Stimulated activated effector memory CD8-positive, alpha-beta T cell treated with anti-CD3 and anti-CD28 coated beads, Interleukin-12 subunit alpha, Interleukin-12 subunit beta, amount 100 ng/mL, for 72 hours (primary cell): ENCODE results near the gene ZBTB9.

Source experiments
- ATAC-seq: fragments of 150-1000 bp; cut with Tn5 transposase; 2 replicates; pipeline ENCODE4 v1.10.0; 2021
- DNase-seq, 2 donors: peaks; one replicate each; pipeline ENCODE4 v3.0.0; 2021 to 2022; ENCODE audit warnings: low spot score in 2 of 2
- H3K27ac Mint-ChIP-seq: one replicate; pipeline ENCODE4 v1.8.0; 2022; ENCODE audit warnings: mild to moderate bottlenecking, mixed read lengths
- H3K36me3 Mint-ChIP-seq: one replicate; pipeline ENCODE4 v1.8.0; 2022; ENCODE audit warnings: mild to moderate bottlenecking, mixed read lengths
- H3K4me1 Mint-ChIP-seq: one replicate; pipeline ENCODE4 v1.8.0; 2022; ENCODE audit warnings: mixed read lengths
- H3K4me3 Mint-ChIP-seq: one replicate; pipeline ENCODE4 v1.8.0; 2022; ENCODE audit warnings: mild to moderate bottlenecking, mixed read lengths
- H3K9me3 Mint-ChIP-seq: one replicate; pipeline ENCODE4 v1.8.0; 2022; ENCODE audit warnings: mixed read lengths

Gene ZBTB9

DNA sequence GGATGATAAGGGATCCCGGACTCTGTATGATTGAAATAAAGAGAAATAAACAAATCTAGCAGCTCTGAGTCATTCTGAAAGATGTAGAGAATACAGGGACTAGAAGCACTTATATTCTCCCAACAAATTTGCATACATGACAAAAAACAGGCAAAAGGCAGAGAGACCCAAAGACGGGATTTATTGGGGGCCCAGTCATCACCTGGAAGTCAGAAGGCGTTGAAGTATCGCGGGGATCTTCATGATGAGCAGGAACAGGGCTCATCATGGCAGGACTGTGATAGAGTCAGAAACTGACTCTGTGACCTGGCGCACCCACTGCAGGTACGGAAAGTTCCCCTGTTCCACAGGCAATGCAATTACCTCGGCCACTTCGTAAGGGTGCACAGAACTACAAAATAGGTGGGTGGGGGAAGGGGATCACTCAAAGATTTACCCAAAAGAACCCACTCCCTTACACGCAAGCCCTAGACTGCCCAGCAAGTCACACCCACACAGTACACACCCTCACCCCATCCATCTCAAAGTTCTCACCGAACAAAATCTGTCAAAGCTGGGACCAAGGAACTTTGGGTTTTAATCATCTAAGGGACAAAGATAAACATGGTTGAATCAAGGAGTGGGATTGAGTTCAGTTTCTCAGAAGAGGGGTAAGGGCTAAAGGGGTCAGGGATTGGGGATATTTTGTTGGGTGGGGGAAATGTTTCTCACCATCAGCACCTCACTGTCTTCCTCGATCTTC is 37.8 kb upstream of the ZBTB9 start:
- Mint-ChIP-seq H3K36me3 (peaks cover 73% of the 10 kb centered on the region), H3K27ac (peak overlapping the region; percentile 99), H3K9me3 (no peaks in the 10 kb centered on the region), H3K4me3 (peak overlapping the region; percentile 89), H3K4me1 (peaks cover 78% of the 10 kb centered on the region)
- ATAC-seq (peak; percentile 3), DNase-seq (peak in 1 of 2 donors; percentile 69)

- peak overlapping the region; percentile 89 for H3K4me3 Mint-ChIP-seq
- peaks cover 69% of the 10 kb centered on the region for H3K36me3 Mint-ChIP-seq
- H3K9me3 Mint-ChIP-seq, result no peaks in the 10 kb centered on the region
- peaks cover 80% of the 10 kb centered on the region for H3K4me1 Mint-ChIP-seq
- peak overlapping the region; percentile 99 for H3K27ac Mint-ChIP-seq
- DNase-seq (no peak), ATAC-seq (no peak)
Observed at GRCh38 chr6:33417128-33417902, 37.1 kb upstream of the ZBTB9 start.

DNA sequence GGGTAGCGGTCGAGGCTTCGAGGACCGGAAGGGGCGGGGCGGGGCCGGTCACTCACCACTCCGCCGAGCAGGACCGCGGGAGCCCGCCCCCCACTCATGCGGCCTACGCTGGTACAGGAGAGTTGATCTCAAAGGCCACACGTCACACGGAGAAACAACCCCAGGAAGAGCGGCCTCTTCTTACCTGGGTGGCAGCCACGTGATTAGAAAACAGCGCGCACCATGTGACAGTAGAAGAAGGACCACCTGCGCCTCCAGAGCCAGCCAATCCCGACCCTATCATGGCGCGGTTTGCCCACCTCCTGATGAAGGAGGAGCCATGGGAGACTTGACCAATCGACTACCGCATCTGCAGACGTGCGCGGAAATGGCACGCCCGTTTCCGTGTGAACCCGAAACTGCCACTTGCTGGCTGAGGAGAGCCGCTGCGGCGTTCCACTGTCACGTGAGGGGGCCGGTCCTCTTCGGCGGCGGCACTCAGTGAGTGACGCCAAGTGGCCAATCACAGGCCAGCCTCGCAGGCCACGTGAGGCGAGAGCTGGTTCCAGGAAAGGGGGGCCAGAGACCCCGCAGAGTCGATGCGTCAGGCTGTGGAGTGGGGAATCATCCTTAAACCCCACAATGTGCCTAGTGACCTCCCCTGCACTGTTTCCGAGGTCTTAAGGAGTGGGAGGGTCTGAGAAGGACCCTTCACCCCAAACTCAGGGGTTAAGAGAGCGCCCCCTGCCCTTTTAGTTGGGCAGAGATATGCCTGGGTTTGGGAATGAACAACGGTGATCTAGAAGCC is 36.3 kb upstream of the ZBTB9 start, which contains the start of gene CUTA:
CUTA (minus strand) TSS at position 205 of the 787 bp plus-strand sequence; CDS start at position 98, 107 bp downstream.
- peak within 1 kb of the TSS; percentile 99 for H3K27ac Mint-ChIP-seq
- peaks cover 65% of the 10 kb centered on the region for H3K36me3 Mint-ChIP-seq
- no peaks in the 10 kb centered on the region for H3K9me3 Mint-ChIP-seq
- ATAC-seq (peak; percentile 88), DNase-seq (peak; percentile 91 to 99)
- peaks cover 80% of the 10 kb centered on the region for H3K4me1 Mint-ChIP-seq
- H3K4me3 Mint-ChIP-seq, result peak within 1 kb of the TSS; percentile 89

DNA sequence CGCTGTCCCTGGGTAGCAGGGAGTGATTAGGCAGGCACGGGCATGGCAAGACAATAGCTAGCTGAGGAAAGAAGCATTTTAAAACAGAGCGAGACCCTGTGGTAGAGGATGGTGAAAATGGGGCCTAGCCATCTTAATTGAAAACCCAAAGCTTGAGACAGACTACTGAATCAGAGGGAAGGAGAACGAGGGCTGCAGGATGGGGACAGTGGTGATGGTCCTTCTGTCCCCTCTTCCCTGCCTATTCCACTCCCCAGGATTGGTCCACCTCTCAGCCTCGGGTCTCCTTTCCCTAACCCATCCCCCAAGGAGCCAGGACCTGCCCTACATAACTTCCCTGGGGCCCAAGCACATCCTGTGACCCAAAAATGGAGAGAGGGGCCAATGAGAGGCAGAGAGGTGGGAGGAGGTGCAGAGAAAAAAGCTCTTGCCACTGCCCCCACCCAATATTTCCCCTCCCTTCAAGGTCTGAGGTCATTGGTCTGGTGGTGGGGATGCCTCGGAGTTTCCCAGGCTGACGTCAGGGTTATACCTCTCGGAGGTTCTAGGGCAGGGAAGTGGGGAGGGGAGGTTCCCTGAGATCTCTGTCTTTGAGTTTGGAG is 35.6 kb upstream of the ZBTB9 start:
- peak; percentile 22 for ATAC-seq
- H3K4me1 Mint-ChIP-seq, result peaks cover 80% of the 10 kb centered on the region

DNA sequence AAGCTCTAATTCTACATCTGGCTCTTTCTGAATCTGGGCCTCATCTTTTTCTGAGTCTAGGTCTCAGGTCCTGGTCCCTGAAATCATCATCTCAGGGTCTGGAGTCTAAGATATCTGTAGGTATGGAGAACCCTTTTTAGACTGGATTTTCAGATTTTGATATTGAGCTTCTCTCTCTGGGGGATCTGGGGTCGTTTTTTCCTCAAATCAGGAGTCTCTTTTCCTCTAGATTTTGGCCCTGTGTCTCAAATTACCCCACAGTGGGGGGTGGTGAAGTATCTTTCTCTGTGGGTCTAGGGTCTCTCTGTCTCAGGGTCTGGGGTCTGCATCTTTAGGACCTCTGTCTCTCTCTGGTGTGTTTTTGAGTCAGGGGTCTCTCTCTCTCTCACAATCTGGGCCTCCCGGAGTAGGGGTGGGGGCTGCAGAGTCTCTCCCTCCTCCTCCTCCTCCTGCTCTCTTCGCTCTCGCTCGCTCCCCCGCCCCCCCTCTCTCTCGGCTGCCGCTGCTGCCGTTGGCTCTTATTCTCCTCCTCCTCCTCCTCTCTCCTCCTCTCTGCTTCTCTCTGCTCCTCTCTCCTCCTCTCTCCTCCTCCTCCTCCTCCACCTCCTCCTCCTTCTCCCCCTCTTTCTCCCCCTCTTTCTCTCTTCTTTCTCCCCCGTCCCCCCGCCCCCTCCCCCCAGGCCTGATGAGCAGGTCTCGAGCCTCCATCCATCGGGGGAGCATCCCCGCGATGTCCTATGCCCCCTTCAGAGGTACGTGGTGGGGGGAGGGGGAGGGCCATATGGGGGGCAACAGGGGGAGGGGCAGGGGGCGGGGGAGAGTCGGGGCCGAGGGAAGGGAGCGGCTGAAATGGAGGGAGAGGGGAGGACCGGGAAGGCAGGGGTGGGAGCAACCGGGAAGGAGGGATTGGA is 34.5 kb upstream of the ZBTB9 start, which contains the start of gene SYNGAP1:
SYNGAP1 (plus strand) TSS at position 486 of the 911 bp plus-strand sequence; CDS start at position 686, 200 bp downstream.
- DNase-seq, result no peak
- H3K4me3 Mint-ChIP-seq, result peak within 1 kb of the TSS; percentile 89
- no peaks in the 10 kb centered on the region for H3K9me3 Mint-ChIP-seq
- no peak for ATAC-seq
- H3K27ac Mint-ChIP-seq, result peak within 1 kb of the TSS; percentile 99
- H3K4me1 Mint-ChIP-seq, result peaks cover 80% of the 10 kb centered on the region
- H3K36me3 Mint-ChIP-seq, result peaks cover 62% of the 10 kb centered on the region

More for the DNA sequence above, 35.6 kb upstream of the ZBTB9 start:
- Mint-ChIP-seq H3K9me3 (no peaks in the 10 kb centered on the region), H3K36me3 (peaks cover 65% of the 10 kb centered on the region), H3K4me3 (peak overlapping the region; percentile 89), H3K27ac (peak overlapping the region; percentile 99)
- DNase-seq, result peak in 1 of 2 donors; percentile 70

DNA sequence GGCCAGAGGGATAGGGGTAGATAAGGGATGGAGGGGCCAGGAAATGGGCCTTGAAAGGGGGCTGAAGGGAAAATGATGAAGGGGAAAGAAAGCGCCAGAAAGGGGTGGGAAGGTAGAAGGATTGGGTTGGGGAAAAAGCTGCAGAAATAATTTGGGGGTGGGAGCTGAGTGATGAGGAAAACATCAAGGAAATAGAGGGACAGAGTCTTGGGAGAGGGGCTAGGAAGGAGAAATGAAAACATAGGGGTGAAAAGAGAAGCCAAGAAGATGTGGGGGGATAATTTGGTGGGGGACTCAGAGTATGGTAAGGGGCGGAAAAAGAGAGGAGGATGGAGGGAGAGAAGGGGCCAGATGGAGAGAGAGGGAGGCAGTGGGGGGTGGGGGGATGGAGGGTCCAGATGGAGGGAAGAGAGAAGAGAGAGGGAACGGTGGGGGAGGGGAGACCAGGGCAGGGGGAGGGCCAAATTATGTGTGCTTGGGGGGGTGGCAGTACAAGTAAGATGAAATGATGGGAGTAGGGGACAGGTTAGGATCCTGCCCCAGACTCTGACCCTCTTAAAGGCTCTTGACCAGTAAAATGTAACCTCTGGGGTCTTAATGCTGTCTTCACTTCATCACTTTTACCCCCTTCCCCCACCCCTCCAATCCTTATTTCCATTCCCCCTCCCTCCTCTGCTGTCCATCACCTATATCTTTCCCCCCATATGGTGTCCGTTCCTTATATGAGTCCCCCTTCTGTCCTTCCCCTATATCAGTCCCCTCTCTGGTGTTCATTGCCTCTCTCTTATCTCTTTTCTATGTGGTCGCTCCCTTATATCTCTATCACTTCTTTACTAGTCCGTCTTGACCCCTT is 33.7 kb upstream of the ZBTB9 start:
- peaks cover 79% of the 10 kb centered on the region for H3K4me1 Mint-ChIP-seq
- DNase-seq (no peak), ATAC-seq (no peak)
- H3K36me3 Mint-ChIP-seq, result peaks cover 53% of the 10 kb centered on the region
- H3K4me3 Mint-ChIP-seq, result peak overlapping the region; percentile 89
- H3K9me3 Mint-ChIP-seq, result no peaks in the 10 kb centered on the region
- peak overlapping the region; percentile 99 for H3K27ac Mint-ChIP-seq

- peak overlapping the region; percentile 99 for H3K27ac Mint-ChIP-seq
- peak overlapping the region; percentile 89 for H3K4me3 Mint-ChIP-seq
- no peaks in the 10 kb centered on the region for H3K9me3 Mint-ChIP-seq
- peaks cover 76% of the 10 kb centered on the region for H3K4me1 Mint-ChIP-seq
- H3K36me3 Mint-ChIP-seq, result peaks cover 51% of the 10 kb centered on the region
- ATAC-seq, result no peak
- no peak for DNase-seq
Observed at GRCh38 chr6:33421344-33421643, 33.1 kb upstream of the ZBTB9 start.

GRCh38 chr6:33423777-33424176 is 30.6 kb upstream of the ZBTB9 start:
- ATAC-seq, result no peak
- H3K4me1 Mint-ChIP-seq, result peaks cover 83% of the 10 kb centered on the region
- no peaks in the 10 kb centered on the region for H3K9me3 Mint-ChIP-seq
- H3K27ac Mint-ChIP-seq, result peak overlapping the region; percentile 84
- no peak for DNase-seq
- peak overlapping the region; percentile 88 for H3K4me3 Mint-ChIP-seq
- H3K36me3 Mint-ChIP-seq, result peaks cover 44% of the 10 kb centered on the region

- Mint-ChIP-seq H3K36me3 (peaks cover 40% of the 10 kb centered on the region), H3K9me3 (no peaks in the 10 kb centered on the region), H3K27ac (peak overlapping the region; percentile 84), H3K4me1 (peaks cover 85% of the 10 kb centered on the region), H3K4me3 (peak overlapping the region; percentile 88)
- DNase-seq (no peak), ATAC-seq (no peak)
Observed at GRCh38 chr6:33424855-33425667, 29.3 kb upstream of the ZBTB9 start.

DNA sequence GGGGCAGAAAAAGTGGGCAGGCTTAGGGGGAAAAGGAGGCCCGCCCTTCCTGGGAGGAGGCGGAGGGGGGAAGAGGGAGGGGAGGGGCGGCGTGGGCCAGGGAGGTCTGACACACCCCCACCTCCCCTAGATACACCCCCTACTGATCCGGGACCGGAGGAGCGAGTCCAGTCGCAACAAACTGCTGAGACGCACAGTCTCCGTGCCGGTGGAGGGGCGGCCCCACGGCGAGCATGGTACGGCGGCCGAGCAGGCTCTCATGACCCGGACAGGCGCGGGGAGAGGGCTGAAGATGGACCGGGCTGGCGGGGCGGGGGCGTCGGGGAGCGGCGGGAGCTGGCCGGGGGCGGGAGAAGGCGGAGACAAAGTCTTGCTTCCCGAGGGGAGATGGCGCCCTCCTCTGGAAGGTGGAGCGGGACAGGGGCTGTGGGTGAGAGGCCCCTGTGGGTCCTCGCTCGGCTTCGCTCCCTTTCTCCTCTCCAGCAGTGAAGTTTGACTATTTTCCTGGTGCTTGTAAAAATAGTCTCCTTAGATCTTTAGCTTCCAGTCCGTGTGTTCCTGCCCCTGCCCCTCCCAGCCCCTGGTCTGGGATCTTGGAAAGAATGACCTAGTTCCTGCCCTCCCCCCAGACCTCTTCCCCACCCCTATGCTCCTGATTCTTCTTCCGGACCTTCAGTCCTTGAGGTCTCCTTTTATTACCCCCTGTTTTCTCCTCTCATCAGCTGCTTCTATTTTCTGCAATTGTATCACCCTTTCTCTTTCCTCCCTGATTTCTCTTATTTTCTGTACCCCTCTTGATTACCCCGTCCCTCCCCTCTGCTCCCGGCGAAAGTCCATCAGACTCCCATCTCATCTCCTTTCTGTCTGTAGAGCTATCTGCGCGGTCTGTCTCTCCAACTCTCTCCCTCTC is 28.5 kb upstream of the ZBTB9 start:
- ATAC-seq (peak; percentile 75), DNase-seq (peak; percentile 65 to 91)
- Mint-ChIP-seq H3K4me1 (peaks cover 92% of the 10 kb centered on the region), H3K9me3 (no peaks in the 10 kb centered on the region), H3K4me3 (peak overlapping the region; percentile 88), H3K36me3 (peaks cover 40% of the 10 kb centered on the region), H3K27ac (peak overlapping the region; percentile 84)

- DNase-seq (no peak), ATAC-seq (peak; percentile 43)
- H3K27ac Mint-ChIP-seq, result peak overlapping the region; percentile 84
- H3K9me3 Mint-ChIP-seq, result no peaks in the 10 kb centered on the region
- peak overlapping the region; percentile 88 for H3K4me3 Mint-ChIP-seq
- peaks cover 92% of the 10 kb centered on the region for H3K4me1 Mint-ChIP-seq
- peaks cover 40% of the 10 kb centered on the region for H3K36me3 Mint-ChIP-seq
Observed at GRCh38 chr6:33426590-33427511, 27.5 kb upstream of the ZBTB9 start.
